WI38 (cell line): ENCODE data around the gene SBNO2.

Experiments used
- H3K4me3 ChIP-seq: 2 replicates; pipeline ENCODE4 v1.5.1; 2011; ENCODE audit warnings: low read depth, mild to moderate bottlenecking, control low read depth, low read length
- CTCF ChIP-seq: IDR thresholded peaks from 2 replicates; pipeline ENCODE4 v1.5.1; 2012; ENCODE audit warnings: low read depth, mild to moderate bottlenecking, control low read depth, low read length

Gene SBNO2

GRCh38 chr19:1113986-1114483 lies 60.0 kb downstream of the SBNO2 start:
- H3K4me3 ChIP-seq, result no peak overlapping the region
- no peak for TF ChIP-seq CTCF

GRCh38 chr19:1113030-1113985 lies 60.8 kb downstream of the SBNO2 start:
- TF ChIP-seq CTCF, result peak; percentile 82
- no peak overlapping the region for H3K4me3 ChIP-seq

GRCh38 chr19:1112268-1113029 lies 61.6 kb downstream of the SBNO2 start:
- H3K4me3 ChIP-seq, result no peak overlapping the region
- no peak for TF ChIP-seq CTCF

- TF ChIP-seq CTCF, result no peak
Measured at GRCh38 chr19:1111641-1112267, 62.3 kb downstream of the SBNO2 start.

GRCh38 chr19:1110809-1111640 lies 63.0 kb downstream of the SBNO2 start:
- no peak overlapping the region for H3K4me3 ChIP-seq
- TF ChIP-seq CTCF, result no peak

More at GRCh38 chr19:1111641-1112267, 62.3 kb downstream of the SBNO2 start:
- no peak overlapping the region for H3K4me3 ChIP-seq

GRCh38 chr19:1109697-1110671 lies 64.1 kb downstream of the SBNO2 start:
- TF ChIP-seq CTCF, result no peak
- no peak overlapping the region for H3K4me3 ChIP-seq
